Panc1 (cell line): Measurements from ENCODE around the gene ABCF3. TPM values are rescaled to one million over a fixed set of nuclear protein-coding genes. Genes with fewer than 3 reads are reported as not detected.

Experiments
- ATAC-seq: fragments of 200-7000 bp; cut with Tn5 transposase; 2 replicates; pipeline ENCODE4 v1.9.1; 2020; ENCODE audit warnings: mild to moderate bottlenecking, moderate library complexity
- BruUV-seq: library from RNA; stranded (reverse); fragments of 400-500 nt; replicated peaks from 2 replicates; lab custom pipeline; 2021; lab: Mats Ljungman, UMichigan
- CTCF ChIA-PET: fragments of 300-600 bp; sonication (Branson Sonifier 250); formaldehyde crosslinking; loops from one replicate; lab custom pipeline; 2022; ENCODE audit warnings: antibody characterized with exemption; lab: Charles Lee
- POLR2A ChIA-PET: fragments of 300-600 bp; sonication (Branson Sonifier 250); formaldehyde crosslinking; loops from one replicate; lab custom pipeline; 2022; ENCODE audit warnings: antibody characterized with exemption; lab: Charles Lee
- DNase-seq: peaks from one replicate; pipeline ENCODE4 v3.0.0-alpha.2; 2010; ENCODE audit warnings: low read depth, low spot score
- H3K27ac ChIP-seq: 2 replicates; pipeline ENCODE4 v1.5.1; 2011; ENCODE audit warnings: mild to moderate bottlenecking, low read length, inconsistent platforms
- H3K27me3 ChIP-seq: fragments of 200-500 bp; sonication (Bioruptor generic); 2 replicates; pipeline ENCODE4 v1.6.0; 2014; ENCODE audit warnings: low read length, inconsistent platforms; ENCODE audit not compliant: control insufficient read depth, insufficient read depth
- H3K36me3 ChIP-seq: fragments of 200-500 bp; sonication (Bioruptor generic); 2 replicates; pipeline ENCODE4 v1.5.1; 2014; ENCODE audit warnings: inconsistent platforms, mild to moderate bottlenecking, low read length, moderate library complexity; ENCODE audit not compliant: control insufficient read depth, insufficient read depth
- H3K4me1 ChIP-seq: 2 replicates; pipeline ENCODE4 v1.5.1; 2011; ENCODE audit warnings: inconsistent platforms, mild to moderate bottlenecking, low read length, moderate library complexity; ENCODE audit not compliant: control insufficient read depth, insufficient read depth
- H3K4me3 ChIP-seq, 2 experiments: 2 replicates each; pipeline ENCODE4 v1.5.1; 2011 to 2012; ENCODE audit warnings: low read depth in 2 of 2, low read length in 2 of 2, mild to moderate bottlenecking in 2 of 2, inconsistent platforms in 1 of 2, moderate library complexity in 1 of 2
- H3K9me3 ChIP-seq: fragments of 200-500 bp; sonication (Bioruptor generic); 2 replicates; pipeline ENCODE4 v1.5.1; 2014; ENCODE audit warnings: low read depth, mild to moderate bottlenecking, inconsistent platforms, low read length, moderate library complexity; ENCODE audit not compliant: control insufficient read depth, insufficient read depth
- CTCF ChIP-seq: fragments of 450-650 bp; IDR thresholded peaks from 2 replicates; pipeline ENCODE4 v1.5.1; 2017; ENCODE audit warnings: mild to moderate bottlenecking
- POLR2AphosphoS5 ChIP-seq: IDR thresholded peaks from 2 replicates; pipeline ENCODE4 v1.6.1; 2012; ENCODE audit warnings: mild to moderate bottlenecking, low read depth, low read length, moderate library complexity
- SIN3A ChIP-seq: IDR thresholded peaks from 2 replicates; pipeline ENCODE4 v1.6.1; 2012; ENCODE audit warnings: low read depth, mild to moderate bottlenecking, low read length, moderate library complexity, borderline replicate concordance; ENCODE audit not compliant: insufficient read depth
- TCF7L2 ChIP-seq: IDR thresholded peaks from 2 replicates; pipeline ENCODE4 v1.6.1; 2011; ENCODE audit warnings: mild to moderate bottlenecking, low read depth, low read length, inconsistent platforms
- in situ Hi-C: cut with HindIII; loops from 2 replicates; pipeline ENCODE4 v1.10.0; 2016; ENCODE audit warnings: low sequenced_read_pairs, low pct_unique_long_range_greater_than_20kb
- intact Hi-C: fragments of 100-400 bp; cut with micrococcal nuclease; formaldehyde crosslinking; loops from one replicate; pipeline ENCODE4 v1.10.0; 2022; ENCODE audit not compliant: unreplicated experiment
- total RNA-seq: library from RNA; stranded (reverse); gene quantifications from one replicate; pipeline ENCODE4 v1.2.1, GENCODE V29; 2021; ENCODE audit not compliant: unreplicated experiment
- TF ChIP-seq, protein P1 (sequence below), 2 experiments: IDR thresholded peaks; 2 replicates each; pipeline ENCODE4 v1.6.1; 2011 to 2012; ENCODE audit warnings: low read depth in 2 of 2, control low read depth in 1 of 2, low read length in 1 of 2, mild to moderate bottlenecking in 1 of 2, moderate library complexity in 1 of 2; ENCODE audit not compliant: insufficient read depth in 1 of 2

ABCF3 gene
- total RNA-seq, 1 experiment from 2014 or later: 101 TPM

DNA sequence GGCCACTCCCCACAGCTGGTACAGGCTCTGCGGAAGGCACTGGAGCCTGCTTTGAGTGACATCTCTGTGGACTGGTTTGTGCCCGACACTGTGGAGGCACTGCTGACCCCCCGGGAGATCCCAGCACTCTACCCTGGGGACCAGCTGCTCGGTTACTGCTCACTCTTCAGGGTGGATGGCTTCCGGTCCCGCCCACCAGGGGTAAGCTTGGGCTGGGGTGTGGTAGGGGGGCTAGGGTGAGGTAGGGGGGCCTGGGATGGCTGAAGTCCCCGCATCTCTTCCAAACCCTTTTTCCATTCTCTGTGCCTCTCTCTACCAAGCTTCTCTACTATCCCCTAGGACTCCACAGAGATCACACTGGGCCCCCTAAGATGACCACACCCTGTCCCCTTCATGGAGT is 51.2 kb downstream of the ABCF3 start:
- intact Hi-C loops: no loop called here
- no peaks in the 10 kb centered on the region for H3K9me3 ChIP-seq
- no peak for ATAC-seq
- in situ Hi-C loops: no loop called here
- no TSS peak for BruUV-seq
- H3K4me3 ChIP-seq: no peak overlapping the region
- no peak overlapping the region for H3K27ac ChIP-seq
- TF ChIP-seq CTCF (no peak), POLR2AphosphoS5 (no peak), SIN3A (no peak), TCF7L2 (no peak)
- TF ChIP-seq, protein P1, sequence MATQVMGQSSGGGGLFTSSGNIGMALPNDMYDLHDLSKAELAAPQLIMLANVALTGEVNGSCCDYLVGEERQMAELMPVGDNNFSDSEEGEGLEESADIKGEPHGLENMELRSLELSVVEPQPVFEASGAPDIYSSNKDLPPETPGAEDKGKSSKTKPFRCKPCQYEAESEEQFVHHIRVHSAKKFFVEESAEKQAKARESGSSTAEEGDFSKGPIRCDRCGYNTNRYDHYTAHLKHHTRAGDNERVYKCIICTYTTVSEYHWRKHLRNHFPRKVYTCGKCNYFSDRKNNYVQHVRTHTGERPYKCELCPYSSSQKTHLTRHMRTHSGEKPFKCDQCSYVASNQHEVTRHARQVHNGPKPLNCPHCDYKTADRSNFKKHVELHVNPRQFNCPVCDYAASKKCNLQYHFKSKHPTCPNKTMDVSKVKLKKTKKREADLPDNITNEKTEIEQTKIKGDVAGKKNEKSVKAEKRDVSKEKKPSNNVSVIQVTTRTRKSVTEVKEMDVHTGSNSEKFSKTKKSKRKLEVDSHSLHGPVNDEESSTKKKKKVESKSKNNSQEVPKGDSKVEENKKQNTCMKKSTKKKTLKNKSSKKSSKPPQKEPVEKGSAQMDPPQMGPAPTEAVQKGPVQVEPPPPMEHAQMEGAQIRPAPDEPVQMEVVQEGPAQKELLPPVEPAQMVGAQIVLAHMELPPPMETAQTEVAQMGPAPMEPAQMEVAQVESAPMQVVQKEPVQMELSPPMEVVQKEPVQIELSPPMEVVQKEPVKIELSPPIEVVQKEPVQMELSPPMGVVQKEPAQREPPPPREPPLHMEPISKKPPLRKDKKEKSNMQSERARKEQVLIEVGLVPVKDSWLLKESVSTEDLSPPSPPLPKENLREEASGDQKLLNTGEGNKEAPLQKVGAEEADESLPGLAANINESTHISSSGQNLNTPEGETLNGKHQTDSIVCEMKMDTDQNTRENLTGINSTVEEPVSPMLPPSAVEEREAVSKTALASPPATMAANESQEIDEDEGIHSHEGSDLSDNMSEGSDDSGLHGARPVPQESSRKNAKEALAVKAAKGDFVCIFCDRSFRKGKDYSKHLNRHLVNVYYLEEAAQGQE (IDR thresholded peaks at IDR 0.05; ENCODE audit: insufficient read depth in 1 of 2, low read depth in 2 of 2, low read length in 1 of 2): no peak
- H3K27me3 ChIP-seq: no peaks in the 10 kb centered on the region
- no peaks in the 10 kb centered on the region for H3K36me3 ChIP-seq
- H3K4me1 ChIP-seq: peaks cover 4% of the 10 kb centered on the region
- ChIA-PET POLR2A (no interaction called here), CTCF (no interaction called here)
- no peak for DNase-seq

GRCh38 chr3:184237807-184238206 is 51.8 kb downstream of the ABCF3 start:
- in situ Hi-C loops: no loop called here
- no peak for ATAC-seq
- no peak overlapping the region for H3K27ac ChIP-seq
- H3K4me3 ChIP-seq: no peak overlapping the region
- no peak for DNase-seq
- peaks cover 6% of the 10 kb centered on the region for H3K4me1 ChIP-seq
- no peak for TF ChIP-seq CTCF
- TF ChIP-seq, protein P1 (IDR thresholded peaks at IDR 0.05; ENCODE audit: insufficient read depth in 1 of 2, low read depth in 2 of 2, low read length in 1 of 2): no peak
- TF ChIP-seq SIN3A: no peak
- no peak for TF ChIP-seq TCF7L2
- no peak for TF ChIP-seq POLR2AphosphoS5
- H3K27me3 ChIP-seq: no peaks in the 10 kb centered on the region
- no peaks in the 10 kb centered on the region for H3K36me3 ChIP-seq
- no TSS peak for BruUV-seq
- no peaks in the 10 kb centered on the region for H3K9me3 ChIP-seq
- ChIA-PET CTCF (interaction anchor here (0.6 to 0.7 kb wide), 2 partner anchors 17 to 103 kb away, joined by 3 to 6 read pairs; no protein-coding TSS in a partner anchor), POLR2A (interaction anchor here (0.6 kb wide), 1 partner anchor 42 kb away, joined by 3 read pairs; no protein-coding TSS in a partner anchor)
- intact Hi-C loops: no loop called here
